Fibroblast of gingiva (primary cell): ENCODE measurements around the gene ZMYM3.
"Not testable (repeated sequence)": the region's sequence is repeated elsewhere in the genome, so short reads cannot be mapped to it uniquely, and the experiment has no call there.

Source experiments
- DNase-seq: peaks from one replicate; pipeline ENCODE4 v3.0.0-alpha.2; 2011; ENCODE audit warnings: low read depth

ZMYM3 gene

GRCh38 chrX:71254092-71254963 is at the start of gene ZMYM3:
ZMYM3 (minus strand) TSS chrX:71254140; CDS start chrX:71253255, 885 bp downstream.
- peak; percentile 80 for DNase-seq

- no peak for DNase-seq
Measured at GRCh38 chrX:71302461-71303213, 48.7 kb upstream of the ZMYM3 start.

DNA sequence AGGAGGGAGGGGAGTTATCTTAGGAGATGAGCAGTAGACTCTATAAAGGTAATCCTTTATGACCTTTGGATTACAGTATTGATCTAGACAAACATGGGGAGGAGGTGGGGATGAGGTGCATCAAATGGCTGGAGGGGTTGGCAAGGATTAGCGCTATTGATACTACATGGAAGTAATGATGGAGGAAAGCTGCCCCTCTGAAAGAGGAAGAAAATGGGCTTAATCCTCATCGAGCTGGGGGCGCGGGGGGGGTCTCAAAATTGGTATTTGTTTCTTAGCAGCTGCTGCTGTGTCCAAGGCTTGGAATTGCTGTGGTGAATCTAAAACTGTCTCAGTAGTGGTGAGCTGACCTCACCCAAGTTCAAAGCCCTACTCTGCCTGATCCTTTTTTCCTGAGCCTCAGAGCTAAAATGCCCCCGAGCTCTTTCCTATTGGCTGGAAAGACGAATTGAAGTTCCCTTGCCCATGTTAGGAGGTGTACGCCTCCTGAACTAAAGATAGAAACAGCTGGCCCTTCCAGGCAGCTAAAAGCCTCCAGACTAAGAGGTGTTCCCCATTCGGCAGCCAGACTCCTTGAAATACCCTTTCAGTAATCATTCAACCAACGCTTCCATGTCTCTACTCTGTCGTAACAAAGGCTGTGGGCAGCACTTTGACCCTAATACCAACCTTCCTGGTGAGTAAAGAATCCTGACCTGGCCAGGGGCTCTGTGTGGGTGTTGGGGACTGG is 47.4 kb upstream of the ZMYM3 start, which contains the start of gene ITGB1BP2:
Gene ITGB1BP2 (plus strand): TSS at position 556 of the 730 bp plus-strand sequence. CDS start 57 bp downstream, at position 613.
- DNase-seq, result peak; percentile 21

GRCh38 chrX:71300495-71300894 is 46.6 kb upstream of the ZMYM3 start:
- not testable (repeated sequence) for DNase-seq

- not testable (repeated sequence) for DNase-seq
Measured at GRCh38 chrX:71300064-71300463, 46.1 kb upstream of the ZMYM3 start.

GRCh38 chrX:71298119-71298518 is 44.2 kb upstream of the ZMYM3 start:
- no peak for DNase-seq

- no peak for DNase-seq
Measured at GRCh38 chrX:71296806-71297205, 42.9 kb upstream of the ZMYM3 start.

DNA sequence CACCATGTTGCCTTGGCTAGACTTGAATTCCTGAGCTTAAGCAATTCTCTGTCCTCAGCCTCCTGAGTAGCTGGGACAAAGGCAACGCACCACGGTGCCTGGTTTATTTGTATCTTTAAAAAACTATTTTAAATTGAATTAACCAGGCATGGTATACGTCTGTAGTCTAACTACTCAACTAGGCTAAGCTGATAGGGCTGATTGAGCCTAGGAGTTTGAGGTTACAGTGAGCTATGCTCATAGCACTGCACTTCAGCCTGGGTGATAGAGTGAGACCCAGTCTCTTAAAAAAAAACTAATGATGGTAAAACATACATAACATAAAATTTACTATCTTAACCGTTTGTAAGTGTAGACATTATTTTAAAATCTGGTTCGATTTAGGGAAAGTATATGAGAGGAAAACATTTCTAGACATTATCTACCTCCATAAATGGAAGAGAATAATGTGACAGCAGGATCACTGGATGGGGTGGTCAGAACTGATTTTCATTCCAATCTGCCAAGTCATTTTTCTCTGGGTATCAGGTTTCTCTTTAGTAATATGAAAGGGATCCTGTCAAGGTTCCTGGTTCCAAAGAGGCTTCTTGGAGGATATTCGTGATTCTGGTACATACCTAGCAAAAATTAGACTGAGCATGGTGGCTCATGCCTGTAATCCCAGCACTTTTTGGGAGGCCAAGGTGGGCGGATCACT is 38.9 kb upstream of the ZMYM3 start:
- DNase-seq, result peak; percentile 26

DNA sequence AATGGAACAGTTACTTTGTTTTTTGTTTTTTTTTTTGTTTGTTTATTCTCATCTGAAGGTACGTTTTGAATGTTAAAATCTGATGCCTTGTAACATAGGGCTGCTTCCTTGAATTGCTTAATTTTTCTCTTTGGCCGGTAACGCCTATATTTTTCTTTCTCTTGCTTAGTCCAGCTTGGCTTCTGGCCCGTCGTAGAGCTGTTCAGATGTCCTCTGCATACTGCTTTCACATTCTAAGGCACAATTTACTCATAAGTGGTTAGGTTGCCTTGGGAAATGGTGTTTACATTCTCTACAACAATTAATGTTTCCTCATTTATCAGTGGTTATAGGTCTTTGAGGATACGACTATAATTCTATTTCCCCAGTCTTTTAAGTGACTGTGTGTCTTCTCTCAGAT is 37.4 kb upstream of the ZMYM3 start:
- peak; percentile 66 for DNase-seq

- DNase-seq, result no peak
Measured at GRCh38 chrX:71285929-71286328, 32.0 kb upstream of the ZMYM3 start.

DNA sequence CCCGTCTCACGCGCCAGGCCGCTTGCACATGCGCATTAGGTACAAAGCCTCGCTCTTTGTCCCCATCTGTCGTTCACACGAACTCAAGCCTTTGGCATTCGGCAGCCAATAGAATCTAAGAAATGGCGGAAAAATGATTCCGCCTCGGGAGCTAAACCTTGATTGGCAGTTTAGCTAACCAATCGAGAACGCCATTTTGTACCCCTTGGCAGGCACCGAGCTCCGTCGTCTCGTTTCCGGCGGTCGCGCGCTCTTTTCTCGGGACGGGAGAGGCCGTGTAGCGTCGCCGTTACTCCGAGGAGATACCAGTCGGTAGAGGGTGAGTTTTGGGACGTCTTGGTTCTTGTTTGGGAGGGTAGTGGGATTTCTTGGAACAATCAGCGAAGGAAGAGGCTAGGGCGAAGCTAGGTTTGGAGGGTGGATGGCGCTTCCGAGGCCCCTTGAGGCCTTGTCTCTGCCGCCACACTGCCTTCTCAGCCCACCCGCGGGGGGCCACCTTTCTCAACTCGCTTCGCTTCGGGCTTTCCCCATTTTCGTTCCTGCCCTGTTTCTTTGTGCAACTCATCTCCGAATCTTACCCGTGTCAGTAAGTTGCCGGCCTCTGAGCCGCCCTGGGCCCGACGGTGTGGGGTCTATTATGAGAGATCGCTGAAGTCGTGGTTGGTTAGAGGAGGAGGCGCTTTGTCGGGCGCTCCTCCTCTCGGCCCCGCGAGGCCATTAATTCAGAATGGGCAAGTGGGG is 29.6 kb upstream of the ZMYM3 start, which contains the start of gene NONO:
Gene NONO (plus strand): TSS at position 233 of the 741 bp plus-strand sequence. CDS start 7,003 bp downstream, outside the sequence.
- DNase-seq, result peak; percentile 99

- peak; percentile 21 for DNase-seq
Measured at GRCh38 chrX:71282514-71283402, 28.8 kb upstream of the ZMYM3 start.

- not testable (repeated sequence) for DNase-seq
Measured at GRCh38 chrX:71281300-71281699, 27.4 kb upstream of the ZMYM3 start.

DNA sequence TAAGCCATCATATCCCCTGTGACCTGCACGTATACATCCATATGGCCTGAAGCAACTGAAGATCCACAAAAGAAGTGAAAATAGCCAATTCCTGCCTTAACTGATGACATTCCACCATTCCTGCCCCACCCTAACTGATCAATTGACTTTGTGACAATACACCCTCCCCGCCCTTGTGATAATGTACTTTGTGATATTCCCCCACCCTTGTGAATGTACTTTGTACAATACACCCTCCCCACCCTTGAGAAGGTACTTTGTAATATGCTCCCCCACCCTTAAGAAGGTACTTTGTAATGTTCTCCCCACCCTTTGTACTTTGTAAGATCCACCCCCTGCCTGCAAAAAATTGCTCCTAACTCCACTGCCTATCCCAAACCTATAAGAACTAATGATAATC is 18.4 kb upstream of the ZMYM3 start:
- not testable (repeated sequence) for DNase-seq

DNA sequence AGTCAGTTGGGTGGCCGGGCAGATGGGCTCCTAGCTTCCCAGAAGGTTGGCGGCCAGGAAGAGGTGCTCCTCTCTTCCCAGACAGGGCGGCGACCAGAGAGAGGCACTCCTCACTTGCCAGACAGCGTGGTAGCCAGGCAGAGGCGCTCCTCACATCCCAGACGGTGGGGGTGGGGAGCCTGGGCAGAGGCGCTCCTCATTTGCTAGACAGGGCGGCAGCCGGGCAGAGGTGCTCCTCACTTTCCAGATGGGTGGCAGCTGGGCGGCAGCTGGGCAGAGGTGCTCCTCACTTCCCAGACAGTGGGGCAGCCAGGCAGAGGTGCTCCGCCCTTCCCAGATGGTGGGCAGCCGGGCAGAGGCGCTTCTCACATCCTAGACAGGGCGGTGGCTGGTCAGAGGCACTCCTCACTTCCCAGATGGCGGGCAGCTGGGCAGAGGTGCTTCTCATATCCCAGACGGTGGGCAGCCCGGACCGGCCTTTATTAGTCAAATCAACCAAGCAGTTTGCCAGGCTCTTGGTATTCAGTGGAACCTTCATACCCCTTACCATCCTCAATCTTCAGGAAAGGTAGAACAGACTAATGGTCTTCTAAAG is 16.0 kb upstream of the ZMYM3 start:
- DNase-seq, result no peak

DNA sequence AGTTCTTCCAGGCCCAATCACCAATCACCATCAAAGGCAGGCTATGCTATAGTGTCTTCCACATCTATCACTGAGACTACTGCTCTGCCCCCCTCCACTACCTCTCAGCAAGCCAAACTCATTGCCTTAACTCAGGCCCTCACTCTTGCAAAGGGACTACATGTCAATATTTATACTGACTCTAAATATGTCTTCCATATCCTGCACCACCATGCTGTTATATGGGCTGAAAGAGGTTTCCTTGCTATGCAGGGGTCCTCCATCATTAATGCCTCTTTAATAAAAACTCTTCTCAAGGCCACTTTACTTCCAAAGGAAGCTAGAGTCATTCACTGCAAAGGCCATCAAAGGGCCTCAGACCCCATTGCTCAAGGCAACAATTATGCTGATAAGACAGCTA is 14.7 kb upstream of the ZMYM3 start:
- not testable (repeated sequence) for DNase-seq

DNA sequence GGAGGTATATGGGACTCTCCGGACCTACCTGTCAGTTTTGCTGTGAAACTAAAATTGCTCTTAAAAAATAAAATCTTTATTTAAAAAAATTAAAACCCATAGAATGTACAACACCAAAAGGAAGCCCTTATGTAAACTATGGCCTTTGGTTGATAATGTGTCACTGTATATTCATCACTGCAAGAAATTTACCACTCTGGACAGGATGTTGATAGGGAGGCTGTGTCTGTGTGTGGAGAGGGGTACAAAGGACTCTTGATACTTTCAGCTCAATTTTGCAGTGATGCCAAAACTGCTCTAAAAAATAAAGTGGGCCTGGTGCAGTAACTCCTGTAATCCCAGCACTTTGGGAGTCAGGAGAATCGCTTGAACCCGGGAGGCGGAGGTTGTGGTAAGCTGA is 2.9 kb upstream of the ZMYM3 start:
- DNase-seq, result no peak

DNA sequence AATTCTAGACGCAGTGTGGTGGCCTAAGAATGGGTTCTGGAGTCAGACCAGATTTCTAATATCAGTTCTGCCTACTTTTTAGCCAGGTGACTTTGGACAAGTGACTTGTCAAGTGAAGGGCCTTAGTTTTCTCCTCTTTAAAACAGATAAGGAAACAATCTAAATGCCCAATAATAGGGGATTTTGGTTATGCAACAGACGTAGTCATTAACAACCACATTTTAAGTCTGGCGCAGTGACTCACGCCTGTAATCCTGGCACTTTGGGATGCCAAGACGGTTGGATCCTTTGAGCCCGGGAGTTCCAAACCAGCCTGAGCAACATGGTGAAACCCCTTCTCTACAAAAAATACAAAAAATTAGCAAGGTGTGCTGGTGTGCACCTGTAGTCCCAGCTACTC is 2.1 kb upstream of the ZMYM3 start:
- no peak for DNase-seq
